ENCODE results near the gene KSR1. TPM values are rescaled to one million over a fixed set of nuclear protein-coding genes. Genes with fewer than 3 reads are reported as not detected.
"Not testable (repeated sequence)": the region's sequence is repeated elsewhere in the genome, so short reads cannot be mapped to it uniquely, and the experiment has no call there.

Gene KSR1
- total RNA-seq, 2 experiments from 2014 or later: 39.7 to 40.6 TPM

DNA sequence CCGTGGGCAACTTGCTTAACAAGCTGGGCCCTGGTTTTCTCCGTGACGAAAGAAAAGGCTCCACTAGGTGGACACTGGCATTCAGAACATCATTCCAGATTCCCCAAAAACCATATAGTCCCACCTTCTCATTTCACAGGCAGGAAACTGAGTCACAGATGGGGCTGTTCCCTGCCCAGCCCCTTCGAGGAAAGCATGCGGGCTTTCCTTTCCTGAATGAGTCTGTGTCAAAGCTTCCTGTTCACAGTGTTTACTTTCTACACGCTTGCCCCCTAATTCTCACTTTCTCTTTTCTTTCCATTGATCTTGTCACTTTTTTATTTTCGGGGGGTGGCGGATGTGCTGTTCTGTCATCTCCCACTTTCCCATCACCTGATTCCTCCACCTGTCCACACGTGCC, 164.5 kb downstream of the KSR1 start:
- ChIA-PET CTCF (no interaction called here), POLR2A (no interaction called here)

DNA sequence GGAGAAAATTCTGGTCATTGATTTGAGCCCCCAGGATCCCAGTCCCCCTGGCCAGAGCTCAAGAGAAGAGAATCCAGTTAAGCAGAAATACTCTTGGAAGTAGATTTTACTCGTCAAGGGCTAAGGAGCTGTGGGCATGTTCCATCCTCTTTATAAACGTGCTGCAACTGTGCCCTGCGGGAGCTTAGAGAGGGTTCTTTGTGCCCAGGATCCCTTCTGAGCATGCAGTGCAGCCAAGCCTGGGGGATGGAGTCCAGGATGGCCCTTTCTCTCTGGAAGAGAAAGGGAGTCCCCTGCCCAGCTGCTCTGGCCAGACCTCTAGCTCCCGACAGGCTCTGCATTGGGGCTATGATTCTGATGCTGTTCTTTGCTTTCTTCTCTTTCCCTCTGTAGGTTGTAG, 165.3 kb downstream of the KSR1 start:
- ChIA-PET POLR2A (no interaction called here), CTCF (interaction anchor here (1.3 to 2.5 kb wide), 2 partner anchors 17 to 18 kb away, joined by 3 to 7 read pairs; no protein-coding TSS in a partner anchor)

DNA sequence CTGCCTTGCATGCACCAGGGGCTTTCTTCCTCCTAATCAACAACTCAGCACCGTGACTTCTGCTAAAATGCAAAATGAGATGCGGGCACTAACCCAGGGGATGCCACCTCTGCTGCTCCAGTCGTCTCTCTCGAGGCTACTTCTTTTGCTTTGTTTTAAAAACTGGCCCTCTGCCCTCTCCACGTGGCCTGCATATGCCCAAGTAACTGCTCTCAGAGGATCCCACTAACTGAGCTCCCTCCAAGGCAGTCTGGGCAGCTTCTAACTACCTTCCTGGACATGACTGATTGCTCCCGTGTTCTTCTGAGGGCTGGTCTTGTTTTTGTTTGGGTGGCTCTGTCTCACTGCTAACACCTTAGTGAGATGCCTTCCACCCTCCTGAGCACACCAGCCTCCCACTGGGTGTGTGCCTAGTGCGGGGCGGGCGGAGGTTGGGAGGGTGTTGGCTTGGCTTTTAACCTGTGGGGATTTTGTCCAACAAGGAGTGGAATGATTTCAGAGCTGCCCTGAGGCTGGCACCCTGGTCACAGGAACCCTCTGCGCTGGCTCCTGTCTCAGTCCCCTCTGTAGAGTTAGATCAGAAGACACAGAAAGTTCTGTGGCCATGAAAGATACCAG, 165.8 kb downstream of the KSR1 start:
- ChIA-PET CTCF (interaction anchor here (1.0 to 2.5 kb wide), 3 partner anchors 17 to 19 kb away, joined by 3 to 7 read pairs (median 3); no protein-coding TSS in a partner anchor), POLR2A (no interaction called here)

DNA sequence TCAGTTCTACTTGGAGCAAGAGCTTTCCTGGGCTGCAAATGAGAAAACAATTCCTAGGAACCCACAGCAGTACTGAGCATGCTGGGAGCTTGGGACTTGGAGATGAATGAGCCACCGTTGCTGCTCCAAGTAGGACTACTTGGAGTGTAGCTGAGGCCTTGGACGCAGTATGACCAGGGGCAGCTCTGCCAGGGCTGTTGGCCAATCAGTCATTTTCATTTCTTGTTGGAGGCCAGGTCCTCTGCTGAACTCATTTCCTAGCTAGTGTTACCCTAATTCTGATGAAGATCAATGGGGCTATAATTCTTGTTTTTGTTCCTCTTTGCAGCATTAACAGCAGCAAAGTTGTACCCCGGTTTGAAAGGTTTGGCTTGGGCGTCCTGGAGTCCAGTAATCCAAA, 166.7 kb downstream of the KSR1 start:
- POLR2A ChIA-PET: no interaction called here
- CTCF ChIA-PET: interaction anchor here (1.0 to 2.5 kb wide), 2 partner anchors 18 to 20 kb away, joined by 3 to 7 read pairs; no protein-coding TSS in a partner anchor

DNA sequence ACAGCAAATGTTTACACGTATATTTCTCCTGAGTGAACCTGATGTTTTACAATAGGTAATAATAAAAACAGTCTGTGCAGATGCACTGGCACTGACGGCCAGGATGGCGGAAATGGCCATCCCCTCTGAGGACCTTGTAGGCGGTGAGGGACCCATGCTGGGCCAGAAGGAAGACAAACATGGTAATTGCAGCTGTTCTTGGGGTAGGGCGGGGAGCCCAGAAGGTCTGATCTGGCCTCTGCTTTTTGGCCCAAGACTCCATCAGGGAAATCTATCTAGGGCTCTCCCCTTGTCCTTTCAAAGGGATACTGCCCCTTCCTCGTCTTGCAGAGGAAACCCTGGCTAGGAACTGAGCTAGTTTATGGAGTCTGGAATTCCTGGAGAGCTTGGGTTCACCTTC, 167.4 kb downstream of the KSR1 start:
- CTCF ChIA-PET: interaction anchor here (2.5 kb wide), 1 partner anchor 20 kb away, joined by 7 read pairs; no protein-coding TSS in a partner anchor
- POLR2A ChIA-PET: no interaction called here

DNA sequence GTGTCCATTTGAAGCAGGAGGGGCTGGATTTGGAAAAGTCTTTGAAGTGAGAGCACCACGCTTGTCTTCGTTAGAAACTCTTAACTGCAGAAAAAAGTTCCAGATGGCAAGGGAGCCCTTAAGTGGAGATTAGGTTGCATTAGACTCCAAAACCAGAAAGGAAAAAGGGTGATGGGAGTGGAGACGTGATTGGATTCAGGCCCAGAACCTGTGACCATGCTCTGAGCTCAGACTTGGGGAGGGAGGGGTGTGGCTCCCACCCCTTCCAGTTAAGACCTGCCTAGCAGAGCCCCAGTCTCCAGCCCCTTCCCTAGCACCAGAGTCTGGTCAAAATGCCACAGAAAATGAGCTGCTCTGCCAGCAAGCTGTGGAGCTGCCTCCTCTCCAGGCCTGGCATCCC, 168.3 kb downstream of the KSR1 start:
- ChIA-PET CTCF (no interaction called here), POLR2A (no interaction called here)

DNA sequence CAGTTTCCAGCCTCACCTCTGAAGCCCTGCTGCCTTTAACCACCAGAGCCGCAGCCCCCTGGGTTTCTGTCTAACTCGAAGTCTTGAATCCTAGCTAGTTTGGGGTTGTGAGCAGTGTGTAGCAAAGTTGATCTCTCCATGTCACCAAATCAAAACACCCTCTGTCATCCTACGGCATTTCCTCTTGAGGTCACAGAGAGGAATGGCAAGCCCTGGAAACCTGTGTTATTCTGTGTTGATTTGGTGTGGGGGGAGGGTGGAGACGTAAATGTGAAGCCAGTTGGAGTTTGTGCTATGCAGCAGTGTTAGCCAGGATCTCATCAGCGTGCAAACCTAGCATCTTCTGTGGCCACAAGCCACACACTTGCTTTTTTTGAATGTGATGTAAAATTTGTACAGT, 169.6 kb downstream of the KSR1 start:
- ChIA-PET CTCF (interaction anchor here (0.7 kb wide), 1 partner anchor 272 kb away, joined by 3 read pairs; no protein-coding TSS in a partner anchor), POLR2A (no interaction called here)

DNA sequence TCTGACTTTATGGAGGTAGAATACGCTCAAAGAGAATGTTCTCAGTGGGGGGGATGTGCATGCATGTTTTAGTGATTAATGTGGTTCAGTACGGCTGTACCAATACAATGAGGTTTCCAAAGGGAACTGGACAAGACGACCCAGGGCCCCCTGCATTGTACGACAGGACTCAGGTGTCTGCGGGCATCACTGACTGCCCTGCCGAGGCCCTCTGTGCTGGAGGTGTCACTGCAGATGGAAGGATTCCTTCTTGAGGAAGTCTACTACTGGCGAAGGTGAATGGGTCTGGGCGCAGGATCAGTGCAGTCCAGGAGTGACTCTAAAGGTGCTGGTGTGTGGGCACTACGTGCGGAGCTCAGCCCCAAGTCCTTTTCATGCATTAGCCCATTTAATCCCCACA, 171.3 kb downstream of the KSR1 start:
- ChIA-PET CTCF (no interaction called here), POLR2A (no interaction called here)

DNA sequence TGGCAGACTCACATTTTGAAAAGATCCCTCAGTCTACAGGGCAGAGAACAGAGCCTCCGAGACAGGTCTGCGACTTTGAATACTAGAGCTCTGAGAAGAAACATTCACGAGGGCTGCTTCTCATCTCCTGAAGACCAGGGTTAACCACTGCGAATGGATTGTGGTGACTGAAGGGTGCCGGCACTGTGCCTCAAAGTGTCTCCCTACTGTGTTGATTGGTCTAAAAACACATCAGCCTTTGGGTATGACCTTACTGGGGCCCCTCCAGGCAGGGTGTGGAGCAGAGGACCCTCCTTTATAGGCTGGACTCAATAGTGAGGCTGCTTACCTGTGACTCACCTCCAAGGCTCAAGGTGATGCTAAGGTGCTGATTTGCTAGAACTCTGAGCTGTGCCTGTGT, 172.1 kb downstream of the KSR1 start:
- POLR2A ChIA-PET: no interaction called here
- CTCF ChIA-PET: no interaction called here

DNA sequence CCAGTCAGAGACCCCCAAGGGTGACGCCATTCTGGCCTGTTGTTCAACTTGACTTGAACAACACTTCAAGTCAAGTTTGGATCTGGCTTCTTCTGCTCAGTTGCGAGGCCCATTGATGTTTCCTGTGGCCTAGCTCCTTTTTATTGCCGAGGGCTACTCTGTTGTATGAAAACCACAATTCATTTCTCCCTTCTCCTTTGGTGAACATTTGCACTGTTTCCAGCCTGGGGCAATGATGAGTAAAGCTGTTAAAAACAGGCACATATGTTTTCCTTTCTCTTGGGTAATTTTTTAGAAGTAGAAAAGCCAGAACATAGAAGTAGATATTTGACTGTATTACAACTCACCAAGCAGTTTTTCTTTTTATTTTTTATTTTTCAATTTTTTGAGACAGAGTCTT, 173.0 kb downstream of the KSR1 start:
- CTCF ChIA-PET, POLR2A ChIA-PET: not testable (repeated sequence)

DNA sequence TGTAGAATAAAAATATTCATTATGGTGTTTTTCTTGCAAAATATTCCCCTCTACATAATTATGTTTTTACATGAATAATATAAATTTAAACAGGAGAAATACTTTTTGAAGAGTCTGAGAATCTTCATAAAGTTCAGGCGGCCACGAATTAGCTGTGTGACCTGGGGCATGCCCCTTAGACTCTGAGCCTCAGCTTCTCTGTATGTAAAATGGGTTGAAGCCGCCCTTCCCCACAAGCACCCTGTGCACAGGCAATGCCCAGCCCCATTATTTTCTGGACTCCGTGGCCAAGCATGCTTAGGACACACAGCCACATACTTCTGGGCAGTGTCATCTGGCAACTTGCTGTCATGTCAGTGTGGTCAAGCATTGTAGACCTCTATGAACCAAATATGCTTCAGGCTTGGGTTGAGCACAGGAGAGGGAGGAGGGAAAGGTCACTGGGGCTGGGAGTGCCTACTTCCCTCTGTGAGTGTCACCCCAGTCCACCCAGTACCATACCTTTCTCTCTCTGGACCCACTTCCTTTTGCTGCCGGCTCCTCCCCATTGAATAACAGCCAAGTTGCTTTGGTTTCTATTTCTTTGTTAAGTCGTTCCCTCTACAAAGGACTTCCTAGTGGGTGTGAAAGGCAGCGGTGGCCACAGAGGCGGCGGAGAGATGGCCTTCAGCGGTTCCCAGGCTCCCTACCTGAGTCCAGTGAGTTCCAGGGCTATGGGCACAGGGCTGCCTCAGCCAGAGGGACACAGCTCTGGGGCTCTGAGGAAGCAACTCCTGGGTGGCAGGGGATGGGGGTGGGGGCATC, 174.6 kb downstream of the KSR1 start, which contains the start of gene LGALS9:
Gene LGALS9, plus strand, starts transcription at position 582 of the 804 bp plus-strand sequence. Its CDS starts 78 bp downstream, at position 660.
- ChIA-PET POLR2A (no interaction called here), CTCF (no interaction called here)

DNA sequence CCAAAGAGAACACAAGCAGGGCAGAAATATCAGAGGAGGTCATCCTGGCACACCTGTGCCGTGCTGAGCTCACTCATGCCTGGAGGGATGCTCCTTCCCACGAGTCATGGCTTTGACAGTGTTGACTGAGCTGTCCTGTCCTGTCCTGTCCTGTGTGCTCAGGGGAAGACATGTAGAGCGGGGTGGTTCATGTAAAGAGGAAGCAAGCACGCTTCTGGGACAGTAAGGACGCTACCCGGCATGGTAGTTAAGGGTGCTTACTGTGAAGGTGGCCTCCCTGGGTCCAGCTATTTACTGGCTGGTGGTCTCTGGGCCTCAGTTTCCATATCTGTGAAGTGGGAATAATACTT, 175.1 kb downstream of the KSR1 start:
- CTCF ChIA-PET: interaction anchor here (1.1 kb wide), 1 partner anchor 32 kb away, joined by 4 read pairs; no protein-coding TSS in a partner anchor
- POLR2A ChIA-PET: no interaction called here

DNA sequence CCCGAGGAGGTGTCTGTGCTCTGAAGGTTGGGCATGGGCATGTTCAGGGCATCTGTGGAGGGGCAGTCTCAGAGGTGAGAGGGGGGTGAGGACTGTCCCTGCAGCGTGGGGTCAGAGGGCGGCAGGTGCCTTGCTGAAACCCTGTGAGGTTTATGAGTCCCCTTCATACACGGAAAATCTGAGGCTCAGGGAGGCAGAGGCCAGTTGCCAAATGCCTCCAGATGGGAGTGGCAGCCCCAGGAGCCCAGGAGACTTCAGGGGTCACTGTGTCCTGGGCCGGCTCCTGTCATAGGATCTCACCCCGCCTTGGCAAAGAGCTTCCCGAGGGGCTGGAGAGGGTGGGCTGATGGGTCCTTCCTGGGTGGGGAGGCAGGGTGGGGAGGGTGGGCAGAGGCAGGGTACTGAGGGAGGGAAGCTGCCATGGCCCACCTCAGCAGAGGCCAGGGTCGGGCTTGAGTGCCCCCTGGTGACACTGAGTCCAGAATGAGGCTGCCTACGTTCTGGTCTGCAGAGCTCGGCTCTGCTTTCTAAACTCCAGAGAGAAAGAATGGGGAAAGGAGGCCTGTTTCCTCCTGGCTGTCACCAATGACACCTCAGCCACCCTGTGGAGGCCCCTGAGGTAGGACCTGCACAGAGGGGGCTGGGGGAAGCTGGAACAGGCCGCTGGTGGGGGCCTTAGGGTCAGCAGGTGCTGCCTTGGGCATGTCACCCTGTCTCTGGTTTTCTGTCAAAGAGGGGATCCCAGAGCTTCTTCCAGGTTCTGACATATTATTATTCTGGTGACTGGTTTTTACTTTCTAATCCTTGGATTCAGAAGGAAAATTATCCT, 175.9 kb downstream of the KSR1 start:
- POLR2A ChIA-PET: no interaction called here

DNA sequence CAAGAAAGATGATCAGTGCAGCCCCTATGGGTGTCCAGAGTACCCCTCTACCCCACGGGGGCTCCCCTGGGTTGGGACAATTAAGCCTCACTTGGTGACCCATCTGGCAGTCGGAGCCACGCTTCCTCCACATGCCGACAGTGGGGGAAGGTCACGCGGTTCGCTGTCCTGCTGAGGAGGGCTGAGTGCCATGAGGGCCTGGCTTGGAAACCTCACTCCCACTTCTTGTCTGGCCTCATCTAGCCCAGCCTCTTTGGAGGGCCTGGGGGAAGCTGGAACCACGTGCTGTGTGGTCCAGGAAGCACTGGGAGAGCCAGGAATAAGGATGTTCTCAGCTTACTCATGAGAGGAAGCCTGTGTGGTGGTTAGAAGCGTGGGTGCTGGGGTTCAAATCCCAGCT, 176.5 kb downstream of the KSR1 start:
- POLR2A ChIA-PET: not testable (repeated sequence)
- CTCF ChIA-PET: interaction anchor here (1.5 to 2.2 kb wide), 2 partner anchors 18 to 22 kb away, joined by 3 to 6 read pairs; no protein-coding TSS in a partner anchor

More for the DNA sequence above, 175.9 kb downstream of the KSR1 start:
- CTCF ChIA-PET: interaction anchor here (1.1 to 2.2 kb wide), 3 partner anchors 19 to 32 kb away, joined by 3 to 6 read pairs (median 4); no protein-coding TSS in a partner anchor

DNA sequence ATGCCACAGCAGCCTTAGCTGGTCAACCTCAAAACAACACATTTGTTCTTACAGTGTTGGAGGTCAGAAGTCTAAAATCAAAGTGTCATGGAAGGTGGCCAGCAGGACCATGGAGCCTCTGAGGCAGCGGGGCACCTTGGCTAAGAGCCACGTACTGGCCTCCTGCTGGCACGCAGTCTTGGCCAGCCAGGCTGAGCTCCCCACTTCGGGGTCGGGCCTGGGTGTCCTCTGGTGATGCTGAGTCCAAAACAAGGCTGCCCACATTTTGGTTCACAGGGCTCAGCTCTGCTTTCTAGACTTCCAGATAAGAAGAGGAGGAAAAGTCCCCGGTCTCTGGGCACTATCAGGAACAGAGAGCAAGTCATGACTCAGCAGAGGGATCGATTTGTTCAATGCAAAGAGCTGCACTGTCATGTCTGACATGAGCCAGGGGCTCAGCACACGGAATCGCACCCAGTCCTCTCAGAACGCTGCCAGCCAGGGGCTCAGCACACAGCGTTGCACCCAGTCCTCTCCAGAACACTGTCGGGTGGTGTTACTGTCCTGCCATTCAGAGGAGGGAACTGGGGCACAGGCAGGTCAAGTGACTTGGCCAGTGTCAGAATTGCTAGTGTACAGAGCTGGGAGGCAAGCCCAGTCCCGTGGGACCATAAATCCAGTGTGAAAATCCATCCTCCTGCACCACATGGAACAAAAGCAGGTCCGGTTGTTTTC, 177.2 kb downstream of the KSR1 start:
- ChIA-PET CTCF (interaction anchor here (1.5 to 2.2 kb wide), 3 partner anchors 17 to 21 kb away, joined by 3 to 6 read pairs (median 4); no protein-coding TSS in a partner anchor), POLR2A (interaction anchor here (0.6 kb wide), 1 partner anchor 27 kb away, joined by 7 read pairs; no protein-coding TSS in a partner anchor)

DNA sequence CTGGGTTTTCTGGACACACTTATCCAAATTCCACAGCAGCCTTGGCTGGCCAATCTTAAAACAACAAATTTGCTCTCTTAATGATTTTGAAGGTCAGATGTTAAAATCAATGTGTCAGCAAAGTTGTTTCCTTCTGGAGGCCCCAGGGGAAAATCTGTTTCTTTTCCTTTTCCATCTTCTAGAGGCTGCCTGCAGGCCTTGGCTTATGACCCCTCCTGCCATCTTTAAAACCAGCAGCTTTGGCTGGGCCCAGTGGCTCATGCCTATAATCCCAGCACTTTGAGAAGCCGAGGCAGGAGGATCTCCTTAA, 177.7 kb downstream of the KSR1 start:
- POLR2A ChIA-PET: no interaction called here

DNA sequence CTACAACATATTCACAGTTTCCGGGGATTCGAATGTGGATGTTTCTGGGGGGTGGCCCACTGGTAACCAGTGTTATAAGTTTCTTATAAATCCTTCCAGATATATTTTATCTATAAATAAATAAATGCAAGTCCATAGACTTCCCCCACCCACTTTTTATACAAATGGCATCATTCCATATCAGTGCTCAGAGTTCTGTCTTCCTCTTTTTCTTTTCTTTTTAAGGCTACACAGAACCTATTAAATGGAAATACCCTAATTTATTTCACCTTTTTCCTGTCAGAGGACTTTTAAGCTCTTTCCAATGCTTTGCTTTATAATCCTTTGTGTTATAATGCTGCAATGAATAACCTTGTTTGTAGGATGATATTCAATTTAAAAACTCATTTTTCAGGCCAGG, 178.5 kb downstream of the KSR1 start:
- ChIA-PET POLR2A (no interaction called here), CTCF (interaction anchor here (1.5 kb wide), 1 partner anchor 16 kb away, joined by 4 read pairs; no protein-coding TSS in a partner anchor)

More for the DNA sequence above, 177.7 kb downstream of the KSR1 start:
- CTCF ChIA-PET: interaction anchor here (1.5 to 2.2 kb wide), 2 partner anchors 17 to 21 kb away, joined by 4 to 6 read pairs; no protein-coding TSS in a partner anchor

DNA sequence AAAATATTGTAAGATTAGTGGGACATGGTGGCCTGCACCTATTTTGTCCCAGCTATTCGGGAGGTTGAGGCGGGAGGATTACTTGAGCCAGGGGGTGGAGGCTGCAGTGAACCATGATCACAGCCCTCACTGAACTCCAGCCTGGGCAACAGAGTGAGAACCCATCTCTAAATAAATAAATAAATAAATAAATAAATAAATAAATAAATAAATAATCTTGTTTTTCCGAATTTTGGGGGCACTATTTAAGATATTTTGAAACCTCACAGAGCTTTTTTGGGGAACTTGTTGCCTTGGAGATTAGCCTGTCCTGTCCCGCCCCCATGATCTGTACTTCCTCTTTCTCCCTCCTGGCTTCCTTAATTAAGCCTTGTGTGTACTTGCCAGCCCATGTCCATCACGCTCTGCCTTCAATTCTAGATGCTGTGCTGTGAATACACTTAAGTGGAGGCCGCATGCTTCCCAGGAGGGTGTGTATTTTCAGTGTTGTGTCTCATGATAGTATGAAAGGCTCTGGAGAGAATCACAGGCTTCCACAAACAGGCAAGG, 179.1 kb downstream of the KSR1 start:
- ChIA-PET CTCF (interaction anchor here (1.5 kb wide), 1 partner anchor 15 kb away, joined by 4 read pairs; no protein-coding TSS in a partner anchor), POLR2A (no interaction called here)

DNA sequence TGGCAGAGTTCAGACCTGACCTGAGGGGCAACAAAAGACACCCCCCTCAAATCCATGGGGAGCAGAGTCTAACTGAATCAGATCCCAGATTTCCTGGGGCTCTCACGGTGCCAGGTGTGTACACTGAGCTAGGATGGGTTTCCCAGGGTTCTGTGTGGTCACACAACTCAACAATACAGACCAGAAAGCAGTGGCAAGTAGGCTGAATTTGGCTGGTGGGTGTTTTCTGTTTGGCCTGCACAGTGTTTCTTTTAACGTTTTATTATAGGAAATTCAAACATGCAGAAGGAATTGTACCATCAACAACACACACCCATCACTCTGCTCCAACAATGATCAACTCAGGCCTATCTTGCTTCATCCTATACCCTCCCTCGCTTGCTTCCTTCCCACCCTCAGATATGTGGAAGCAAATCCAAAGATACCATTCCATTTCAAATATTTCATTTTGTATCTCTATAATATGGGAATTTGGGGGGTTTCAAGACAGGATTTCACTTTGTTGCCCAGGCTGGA, 179.8 kb downstream of the KSR1 start:
- CTCF ChIA-PET: interaction anchor here (1.0 kb wide), 1 partner anchor 18 kb away, joined by 3 read pairs; no protein-coding TSS in a partner anchor
- POLR2A ChIA-PET: not testable (repeated sequence)

Data from activated CD8-positive, alpha-beta memory T cell treated with anti-CD3 and anti-CD28 coated beads for 36 hours (primary cell).